Activated naive CD8-positive, alpha-beta T cell treated with anti-CD3 and anti-CD28 coated beads for 36 hours (primary cell): Measurements from ENCODE around the gene FAM177B. TPM values are rescaled to one million over a fixed set of nuclear protein-coding genes. Genes with fewer than 3 reads are reported as not detected.
"Not testable (repeated sequence)": the region's sequence is repeated elsewhere in the genome, so short reads cannot be mapped to it uniquely, and the experiment has no call there.

Experiments
- DNase-seq: peaks from one replicate; pipeline ENCODE4 v3.0.0; 2021
- H3K27ac Mint-ChIP-seq: one replicate; pipeline ENCODE4 v1.8.0; 2022; ENCODE audit warnings: mild to moderate bottlenecking, moderate library complexity, mixed read lengths
- H3K27me3 Mint-ChIP-seq: one replicate; pipeline ENCODE4 v1.8.0; 2022; ENCODE audit warnings: mild to moderate bottlenecking, mixed read lengths
- H3K36me3 Mint-ChIP-seq: one replicate; pipeline ENCODE4 v1.8.0; 2021; ENCODE audit warnings: mild to moderate bottlenecking, mixed read lengths
- H3K4me1 Mint-ChIP-seq: one replicate; pipeline ENCODE4 v1.8.0; 2021; ENCODE audit warnings: mixed read lengths
- H3K4me3 Mint-ChIP-seq: one replicate; pipeline ENCODE4 v1.8.0; 2022; ENCODE audit warnings: mild to moderate bottlenecking, moderate library complexity, mixed read lengths
- H3K9me3 Mint-ChIP-seq: one replicate; pipeline ENCODE4 v1.8.0; 2022; ENCODE audit warnings: mixed read lengths
- total RNA-seq, 2 experiments: library from RNA; stranded (reverse); gene quantifications; one replicate each; pipeline ENCODE4 v1.2.3, GENCODE V29; 2021

Gene FAM177B
- total RNA-seq, 2 experiments from 2014 or later: not detected

- DNase-seq: no peak
- H3K4me3 Mint-ChIP-seq: no peak overlapping the region
- no peaks in the 10 kb centered on the region for H3K9me3 Mint-ChIP-seq
- peaks cover 12% of the 10 kb centered on the region for H3K4me1 Mint-ChIP-seq
- no peak overlapping the region for H3K27ac Mint-ChIP-seq
- peaks cover 18% of the 10 kb centered on the region for H3K36me3 Mint-ChIP-seq
- H3K27me3 Mint-ChIP-seq: no peaks in the 10 kb centered on the region
Observed at GRCh38 chr1:222728746-222729145, 8.3 kb upstream of the FAM177B start.

GRCh38 chr1:222730866-222731265, 6.1 kb upstream of the FAM177B start:
- peaks cover 16% of the 10 kb centered on the region for H3K36me3 Mint-ChIP-seq
- peaks cover 12% of the 10 kb centered on the region for H3K4me1 Mint-ChIP-seq
- H3K9me3 Mint-ChIP-seq: no peaks in the 10 kb centered on the region
- no peak for DNase-seq
- H3K27ac Mint-ChIP-seq: no peak overlapping the region
- no peaks in the 10 kb centered on the region for H3K27me3 Mint-ChIP-seq
- no peak overlapping the region for H3K4me3 Mint-ChIP-seq

- Mint-ChIP-seq H3K27ac (peak overlapping the region; percentile 75), H3K4me3 (no peak overlapping the region), H3K9me3 (no peaks in the 10 kb centered on the region), H3K27me3 (no peaks in the 10 kb centered on the region), H3K36me3 (peaks cover 16% of the 10 kb centered on the region), H3K4me1 (peaks cover 12% of the 10 kb centered on the region)
- no peak for DNase-seq
Observed at GRCh38 chr1:222732216-222733159, 4.5 kb upstream of the FAM177B start.

- Mint-ChIP-seq H3K4me1 (peaks cover 12% of the 10 kb centered on the region), H3K27me3 (no peaks in the 10 kb centered on the region), H3K27ac (no peak overlapping the region), H3K36me3 (peaks cover 13% of the 10 kb centered on the region), H3K9me3 (no peaks in the 10 kb centered on the region), H3K4me3 (no peak overlapping the region)
- DNase-seq: no peak
Observed at GRCh38 chr1:222734740-222735139, 2.3 kb upstream of the FAM177B start.

- H3K27ac Mint-ChIP-seq: no peak overlapping the region
- no peak for DNase-seq
- no peak overlapping the region for H3K4me3 Mint-ChIP-seq
- H3K36me3 Mint-ChIP-seq: peaks cover 7% of the 10 kb centered on the region
- H3K27me3 Mint-ChIP-seq: no peaks in the 10 kb centered on the region
- peaks cover 9% of the 10 kb centered on the region for H3K4me1 Mint-ChIP-seq
- no peaks in the 10 kb centered on the region for H3K9me3 Mint-ChIP-seq
Observed at GRCh38 chr1:222736470-222736869, 532 bp upstream of the FAM177B start.

- Mint-ChIP-seq H3K27ac (no peak overlapping the region), H3K27me3 (no peaks in the 10 kb centered on the region), H3K4me3 (no peak overlapping the region), H3K9me3 (no peaks in the 10 kb centered on the region), H3K36me3 (peaks cover under 1% of the 10 kb centered on the region), H3K4me1 (no peaks in the 10 kb centered on the region)
- DNase-seq: no peak
Observed at GRCh38 chr1:222739465-222739864, 2.5 kb downstream of the FAM177B start.

GRCh38 chr1:222739929-222740328, 2.9 kb downstream of the FAM177B start:
- H3K9me3 Mint-ChIP-seq: no peaks in the 10 kb centered on the region
- H3K27ac Mint-ChIP-seq: no peak overlapping the region
- no peak overlapping the region for H3K4me3 Mint-ChIP-seq
- H3K36me3 Mint-ChIP-seq: no peaks in the 10 kb centered on the region
- no peak for DNase-seq
- no peaks in the 10 kb centered on the region for H3K4me1 Mint-ChIP-seq
- no peaks in the 10 kb centered on the region for H3K27me3 Mint-ChIP-seq

- H3K9me3 Mint-ChIP-seq, H3K4me3 Mint-ChIP-seq, H3K4me1 Mint-ChIP-seq, H3K27ac Mint-ChIP-seq, DNase-seq, H3K27me3 Mint-ChIP-seq, H3K36me3 Mint-ChIP-seq: not testable (repeated sequence)
Observed at GRCh38 chr1:222741630-222742457, 4.8 kb downstream of the FAM177B start.

- Mint-ChIP-seq H3K36me3 (no peaks in the 10 kb centered on the region), H3K27me3 (no peaks in the 10 kb centered on the region), H3K27ac (no peak overlapping the region)
Observed at GRCh38 chr1:222749927-222750326, 12.9 kb downstream of the FAM177B start.

GRCh38 chr1:222750651-222751050, 13.6 kb downstream of the FAM177B start:
- no peak for DNase-seq
- Mint-ChIP-seq H3K9me3 (no peaks in the 10 kb centered on the region), H3K27me3 (no peaks in the 10 kb centered on the region), H3K4me1 (no peaks in the 10 kb centered on the region), H3K4me3 (no peak overlapping the region), H3K27ac (no peak overlapping the region), H3K36me3 (no peaks in the 10 kb centered on the region)

More at GRCh38 chr1:222749927-222750326, 12.9 kb downstream of the FAM177B start:
- no peaks in the 10 kb centered on the region for H3K9me3 Mint-ChIP-seq
- H3K4me3 Mint-ChIP-seq: no peak overlapping the region
- no peaks in the 10 kb centered on the region for H3K4me1 Mint-ChIP-seq
- no peak for DNase-seq

GRCh38 chr1:222751255-222751654, 14.3 kb downstream of the FAM177B start:
- H3K4me1 Mint-ChIP-seq: no peaks in the 10 kb centered on the region
- H3K27ac Mint-ChIP-seq: no peak overlapping the region
- H3K27me3 Mint-ChIP-seq: no peaks in the 10 kb centered on the region
- no peak for DNase-seq
- H3K36me3 Mint-ChIP-seq: no peaks in the 10 kb centered on the region
- H3K9me3 Mint-ChIP-seq: no peaks in the 10 kb centered on the region
- H3K4me3 Mint-ChIP-seq: no peak overlapping the region

GRCh38 chr1:222754366-222755139, 17.6 kb downstream of the FAM177B start:
- H3K9me3 Mint-ChIP-seq: no peaks in the 10 kb centered on the region
- no peak overlapping the region for H3K4me3 Mint-ChIP-seq
- no peaks in the 10 kb centered on the region for H3K4me1 Mint-ChIP-seq
- H3K36me3 Mint-ChIP-seq: no peaks in the 10 kb centered on the region
- DNase-seq: no peak
- H3K27ac Mint-ChIP-seq: no peak overlapping the region
- H3K27me3 Mint-ChIP-seq: peaks cover 3% of the 10 kb centered on the region

GRCh38 chr1:222757646-222758268, 20.8 kb downstream of the FAM177B start:
- Mint-ChIP-seq H3K27ac (no peak overlapping the region), H3K27me3 (peaks cover 11% of the 10 kb centered on the region), H3K4me3 (no peak overlapping the region), H3K4me1 (no peaks in the 10 kb centered on the region), H3K36me3 (no peaks in the 10 kb centered on the region), H3K9me3 (peaks cover 2% of the 10 kb centered on the region)
- DNase-seq: no peak

GRCh38 chr1:222759451-222760035, 22.5 kb downstream of the FAM177B start:
- H3K4me1 Mint-ChIP-seq: no peaks in the 10 kb centered on the region
- no peak overlapping the region for H3K27ac Mint-ChIP-seq
- peaks cover 2% of the 10 kb centered on the region for H3K9me3 Mint-ChIP-seq
- peaks cover 11% of the 10 kb centered on the region for H3K27me3 Mint-ChIP-seq
- no peaks in the 10 kb centered on the region for H3K36me3 Mint-ChIP-seq
- no peak for DNase-seq
- no peak overlapping the region for H3K4me3 Mint-ChIP-seq
